Activated T-cell treated with anti-CD3 and anti-CD28 coated beads, Interleukin-2, amount 50 U/mL, for 4 hours (primary cell): ENCODE measurements around the gene KLK13. TPM values are rescaled to one million over a fixed set of nuclear protein-coding genes. Genes with fewer than 3 reads are reported as not detected.

Source experiments
- ATAC-seq, 2 donors: fragments of 200-7000 bp; cut with Tn5 transposase; one replicate each; pipeline ENCODE4 v1.10.0; 2021
- DNase-seq: peaks from one replicate; pipeline ENCODE4 v3.0.0-alpha.2; 2020
- H3K27me3 Mint-ChIP-seq: one replicate; pipeline ENCODE4 v1.8.0; 2021; ENCODE audit warnings: low read depth, mixed read lengths
- H3K36me3 Mint-ChIP-seq: one replicate; pipeline ENCODE4 v1.8.0; 2022; ENCODE audit warnings: mixed read lengths; ENCODE audit not compliant: insufficient read depth
- H3K4me1 Mint-ChIP-seq: one replicate; pipeline ENCODE4 v1.8.0; 2021; ENCODE audit warnings: low read depth, mixed read lengths
- H3K4me3 Mint-ChIP-seq: one replicate; pipeline ENCODE4 v1.8.0; 2021; ENCODE audit warnings: mild to moderate bottlenecking, moderate library complexity, mixed read lengths
- H3K9me3 Mint-ChIP-seq: one replicate; pipeline ENCODE4 v1.8.0; 2021; ENCODE audit warnings: mixed read lengths
- total RNA-seq, 3 donors: library from RNA; stranded (reverse); gene quantifications; one replicate each; pipeline ENCODE4 v1.2.1, GENCODE V29; 2021

Gene KLK13
- total RNA-seq, 3 donors from 2014 or later: not detected

- Mint-ChIP-seq H3K27me3 (peaks cover 48% of the 10 kb centered on the region), H3K36me3 (no peaks in the 10 kb centered on the region), H3K4me1 (peaks cover 3% of the 10 kb centered on the region), H3K9me3 (no peaks in the 10 kb centered on the region), H3K4me3 (no peak overlapping the region)
- DNase-seq (no peak), ATAC-seq (no peak)
These were observed 4.6 kb downstream of the KLK13 start for GRCh38 chr19:51060336-51060735.

- H3K27me3 Mint-ChIP-seq: peaks cover 44% of the 10 kb centered on the region
- no peaks in the 10 kb centered on the region for H3K9me3 Mint-ChIP-seq
- no peak for ATAC-seq
- DNase-seq: no peak
- no peak overlapping the region for H3K4me3 Mint-ChIP-seq
- H3K36me3 Mint-ChIP-seq: no peaks in the 10 kb centered on the region
- H3K4me1 Mint-ChIP-seq: no peaks in the 10 kb centered on the region
These were observed 5.2 kb downstream of the KLK13 start for GRCh38 chr19:51059715-51060114.

- ATAC-seq (no peak), DNase-seq (no peak)
- Mint-ChIP-seq H3K36me3 (no peaks in the 10 kb centered on the region), H3K4me3 (no peak overlapping the region), H3K27me3 (peaks cover 40% of the 10 kb centered on the region), H3K4me1 (no peaks in the 10 kb centered on the region), H3K9me3 (no peaks in the 10 kb centered on the region)
These were observed 9.0 kb downstream of the KLK13 start for GRCh38 chr19:51055866-51056265.

GRCh38 chr19:51047031-51047335 is 17.9 kb downstream of the KLK13 start:
- H3K27me3 Mint-ChIP-seq: peaks cover 14% of the 10 kb centered on the region
- H3K36me3 Mint-ChIP-seq: no peaks in the 10 kb centered on the region
- no peaks in the 10 kb centered on the region for H3K4me1 Mint-ChIP-seq
- peaks cover 3% of the 10 kb centered on the region for H3K9me3 Mint-ChIP-seq
- ATAC-seq (no peak), DNase-seq (no peak)
- no peak overlapping the region for H3K4me3 Mint-ChIP-seq

- no peak for ATAC-seq
These were observed 20.6 kb downstream of the KLK13 start for GRCh38 chr19:51044327-51044726.

GRCh38 chr19:51043497-51043896 is 21.4 kb downstream of the KLK13 start:
- no peak overlapping the region for H3K4me3 Mint-ChIP-seq
- no peaks in the 10 kb centered on the region for H3K4me1 Mint-ChIP-seq
- H3K27me3 Mint-ChIP-seq: peaks cover 5% of the 10 kb centered on the region
- ATAC-seq (no peak), DNase-seq (no peak)
- H3K36me3 Mint-ChIP-seq: no peaks in the 10 kb centered on the region
- H3K9me3 Mint-ChIP-seq: no peaks in the 10 kb centered on the region

More at GRCh38 chr19:51044327-51044726, 20.6 kb downstream of the KLK13 start:
- peaks cover 9% of the 10 kb centered on the region for H3K27me3 Mint-ChIP-seq
- H3K36me3 Mint-ChIP-seq: no peaks in the 10 kb centered on the region
- H3K4me3 Mint-ChIP-seq: no peak overlapping the region
- no peaks in the 10 kb centered on the region for H3K4me1 Mint-ChIP-seq
- H3K9me3 Mint-ChIP-seq: no peaks in the 10 kb centered on the region
- DNase-seq: no peak

GRCh38 chr19:51040151-51040550 is 24.7 kb downstream of the KLK13 start:
- DNase-seq: no peak

GRCh38 chr19:51036519-51036918 is 28.4 kb downstream of the KLK13 start:
- peaks cover 24% of the 10 kb centered on the region for H3K27me3 Mint-ChIP-seq
- H3K4me3 Mint-ChIP-seq: no peak overlapping the region
- DNase-seq (no peak), ATAC-seq (no peak)
- H3K9me3 Mint-ChIP-seq: no peaks in the 10 kb centered on the region
- H3K36me3 Mint-ChIP-seq: no peaks in the 10 kb centered on the region
- no peaks in the 10 kb centered on the region for H3K4me1 Mint-ChIP-seq

More at GRCh38 chr19:51040151-51040550, 24.7 kb downstream of the KLK13 start:
- H3K9me3 Mint-ChIP-seq: no peaks in the 10 kb centered on the region
- no peak overlapping the region for H3K4me3 Mint-ChIP-seq
- no peaks in the 10 kb centered on the region for H3K4me1 Mint-ChIP-seq
- H3K27me3 Mint-ChIP-seq: peaks cover 5% of the 10 kb centered on the region
- H3K36me3 Mint-ChIP-seq: no peaks in the 10 kb centered on the region
- ATAC-seq: no peak

GRCh38 chr19:51034704-51035103 is 30.2 kb downstream of the KLK13 start, which contains the start of gene KLK12:
Gene KLK12 (minus strand): TSS chr19:51035002. CDS start chr19:51034621, 381 bp downstream.
- Mint-ChIP-seq H3K4me3 (no peak within 1 kb of the TSS), H3K36me3 (no peaks in the 10 kb centered on the region), H3K27me3 (peaks cover 37% of the 10 kb centered on the region), H3K9me3 (no peaks in the 10 kb centered on the region), H3K4me1 (no peaks in the 10 kb centered on the region)
- ATAC-seq (no peak), DNase-seq (no peak)

GRCh38 chr19:51031880-51032225 is 33.0 kb downstream of the KLK13 start:
- DNase-seq (no peak), ATAC-seq (no peak)
- Mint-ChIP-seq H3K36me3 (no peaks in the 10 kb centered on the region), H3K9me3 (no peaks in the 10 kb centered on the region), H3K4me3 (no peak overlapping the region), H3K4me1 (no peaks in the 10 kb centered on the region), H3K27me3 (peaks cover 51% of the 10 kb centered on the region)

GRCh38 chr19:51031220-51031879 is 33.5 kb downstream of the KLK13 start:
- Mint-ChIP-seq H3K27me3 (peaks cover 54% of the 10 kb centered on the region), H3K4me1 (no peaks in the 10 kb centered on the region), H3K9me3 (no peaks in the 10 kb centered on the region), H3K36me3 (no peaks in the 10 kb centered on the region), H3K4me3 (no peak overlapping the region)
- ATAC-seq: no peak
- no peak for DNase-seq

GRCh38 chr19:51030631-51031030 is 34.3 kb downstream of the KLK13 start:
- Mint-ChIP-seq H3K9me3 (no peaks in the 10 kb centered on the region), H3K4me3 (no peak overlapping the region), H3K27me3 (peaks cover 55% of the 10 kb centered on the region), H3K36me3 (no peaks in the 10 kb centered on the region), H3K4me1 (no peaks in the 10 kb centered on the region)
- ATAC-seq: no peak
- DNase-seq: no peak

GRCh38 chr19:51029718-51030117 is 35.2 kb downstream of the KLK13 start:
- no peaks in the 10 kb centered on the region for H3K36me3 Mint-ChIP-seq
- no peaks in the 10 kb centered on the region for H3K4me1 Mint-ChIP-seq
- H3K27me3 Mint-ChIP-seq: peaks cover 57% of the 10 kb centered on the region
- H3K4me3 Mint-ChIP-seq: no peak overlapping the region
- no peak for DNase-seq
- ATAC-seq: no peak
- H3K9me3 Mint-ChIP-seq: no peaks in the 10 kb centered on the region

- no peak for DNase-seq
- Mint-ChIP-seq H3K9me3 (no peaks in the 10 kb centered on the region), H3K4me1 (no peaks in the 10 kb centered on the region), H3K27me3 (peaks cover 64% of the 10 kb centered on the region), H3K4me3 (no peak overlapping the region), H3K36me3 (no peaks in the 10 kb centered on the region)
- ATAC-seq: no peak
These were observed 37.0 kb downstream of the KLK13 start for GRCh38 chr19:51027873-51028272.

- Mint-ChIP-seq H3K9me3 (no peaks in the 10 kb centered on the region), H3K4me3 (no peak overlapping the region), H3K27me3 (peaks cover 67% of the 10 kb centered on the region), H3K4me1 (no peaks in the 10 kb centered on the region), H3K36me3 (no peaks in the 10 kb centered on the region)
- DNase-seq (no peak), ATAC-seq (no peak)
These were observed 37.6 kb downstream of the KLK13 start for GRCh38 chr19:51027126-51027806.
